Stimulated activated CD8-positive, alpha-beta memory T cell treated with anti-CD3 and anti-CD28 coated beads, Interleukin-2, amount 100 ng/mL, for 48 hours (primary cell): Measurements from ENCODE around the gene PRXL2B.
"Not testable (repeated sequence)": the region's sequence is repeated elsewhere in the genome, so short reads cannot be mapped to it uniquely, and the experiment has no call there.

ENCODE experiments used
- DNase-seq, 2 donors: peaks; one replicate each; pipeline ENCODE4 v3.0.0-alpha.2; 2020; ENCODE audit warnings: low read depth in 2 of 2

The PRXL2B gene

GRCh38 chr1:2564006-2564814, 22.4 kb upstream of the PRXL2B start:
- DNase-seq, result no peak

- DNase-seq, result no peak
These were observed 21.7 kb upstream of the PRXL2B start for GRCh38 chr1:2564815-2565374.

- no peak for DNase-seq
These were observed 20.2 kb upstream of the PRXL2B start for GRCh38 chr1:2566101-2567045.

- DNase-seq, result no peak
These were observed 19.4 kb upstream of the PRXL2B start for GRCh38 chr1:2567083-2567679.

DNA sequence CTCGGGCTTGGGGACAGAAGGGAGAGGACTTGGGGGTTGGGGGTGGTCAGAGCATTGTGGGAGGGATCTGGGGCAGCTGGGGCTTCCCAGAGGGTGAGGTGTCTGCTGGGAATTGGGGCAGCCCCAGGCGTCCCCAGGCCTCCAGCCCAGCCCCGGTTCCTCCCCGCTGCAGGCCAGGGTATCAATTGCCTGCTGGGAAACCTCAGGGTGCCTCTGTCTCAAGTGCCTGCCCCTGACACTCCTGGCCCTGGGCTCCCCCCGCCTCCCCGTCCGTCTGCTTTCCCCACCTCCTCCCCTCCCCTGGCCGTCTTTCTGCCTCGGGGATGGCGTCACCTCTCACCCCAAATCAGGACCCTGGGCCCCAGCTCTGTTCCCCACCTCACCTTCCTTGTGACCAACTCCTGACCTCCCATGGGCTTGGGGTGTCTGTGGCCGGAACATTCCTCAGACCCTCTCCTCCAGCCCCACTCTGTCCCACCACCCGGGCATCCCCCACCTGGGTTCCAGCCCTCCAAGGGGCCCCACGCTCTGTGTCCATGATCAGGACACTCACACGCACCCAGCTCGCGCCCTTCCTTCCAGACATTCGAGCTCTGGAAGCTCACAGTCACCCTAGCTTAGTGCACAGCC, 18.3 kb upstream of the PRXL2B start:
- DNase-seq, result not testable (repeated sequence)

GRCh38 chr1:2569060-2569459, 17.5 kb upstream of the PRXL2B start:
- no peak for DNase-seq

- DNase-seq, result not testable (repeated sequence)
These were observed 16.9 kb upstream of the PRXL2B start for GRCh38 chr1:2569703-2570102.

- DNase-seq, result no peak
These were observed 16.2 kb upstream of the PRXL2B start for GRCh38 chr1:2570332-2570731.

- no peak for DNase-seq
These were observed 15.2 kb upstream of the PRXL2B start for GRCh38 chr1:2571348-2571747.

- DNase-seq, result no peak
These were observed 13.2 kb upstream of the PRXL2B start for GRCh38 chr1:2573250-2573920.

GRCh38 chr1:2574350-2574749, 12.2 kb upstream of the PRXL2B start:
- DNase-seq, result no peak

DNA sequence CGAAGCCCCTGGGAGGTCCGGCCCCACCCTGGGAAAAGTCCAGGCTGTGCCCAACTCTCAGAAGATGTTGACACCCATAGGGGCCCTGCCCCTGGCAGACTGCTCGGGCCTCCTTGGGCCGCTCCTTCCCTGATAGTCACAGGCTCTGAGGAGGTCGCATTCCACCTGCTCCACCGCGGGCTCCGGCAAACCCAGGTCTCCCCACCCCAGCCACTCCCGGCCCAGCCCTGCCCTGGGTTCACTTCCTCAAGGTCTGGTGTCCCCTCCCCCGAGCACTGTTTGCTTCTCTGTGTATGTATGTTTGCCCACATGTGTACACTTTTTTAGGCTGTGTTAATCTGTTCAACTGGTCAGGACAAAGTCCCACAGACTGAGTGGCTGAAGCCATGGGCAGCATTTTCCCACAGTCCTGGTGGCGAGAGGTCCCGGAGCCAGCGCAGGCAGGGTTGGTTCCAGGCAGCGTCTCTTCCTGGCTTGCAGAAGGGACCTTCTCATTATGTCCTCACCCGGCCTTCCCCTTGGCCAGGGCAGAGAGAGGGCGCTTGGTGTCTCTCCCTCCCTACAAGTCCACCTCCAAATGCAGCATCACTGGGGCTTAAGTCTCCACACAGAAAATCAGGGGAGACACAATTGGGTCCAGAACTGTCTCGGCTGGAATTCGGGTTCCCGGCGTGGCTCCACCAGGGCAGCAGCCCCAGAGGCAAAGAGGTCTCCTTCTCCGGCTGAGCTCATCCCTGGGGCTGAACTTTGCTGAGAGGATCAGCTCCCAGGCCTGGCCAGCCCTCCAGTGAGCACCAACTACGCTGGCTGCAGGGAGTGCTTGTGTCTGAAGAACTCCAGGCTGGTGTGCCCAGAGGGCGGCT, 10.5 kb upstream of the PRXL2B start:
- no peak for DNase-seq

- DNase-seq, result peak in 1 of 2 donors; percentile 21
These were observed 9.0 kb upstream of the PRXL2B start for GRCh38 chr1:2577565-2578075.

- DNase-seq, result no peak
These were observed 7.8 kb upstream of the PRXL2B start for GRCh38 chr1:2578758-2579118.

DNA sequence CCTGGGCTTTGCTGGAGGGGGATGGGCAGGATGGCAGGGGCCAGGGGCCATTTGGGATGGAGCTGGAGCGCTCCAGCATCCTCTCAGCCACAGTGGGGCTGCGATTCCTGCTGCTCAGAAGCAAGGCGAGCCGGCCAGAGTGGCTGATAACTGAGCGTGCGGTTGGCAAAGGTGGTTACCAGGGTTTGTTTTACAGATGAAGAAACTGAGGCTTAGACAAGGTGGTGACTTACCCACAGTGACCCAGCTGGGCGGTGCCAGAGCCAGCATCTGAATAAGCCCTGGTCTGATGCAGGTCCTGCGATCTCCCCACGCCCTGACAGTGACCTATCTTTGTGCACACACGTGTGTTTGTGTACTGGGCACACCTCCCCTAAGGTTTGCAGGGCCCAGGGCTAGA, 5.9 kb upstream of the PRXL2B start:
- DNase-seq, result no peak

DNA sequence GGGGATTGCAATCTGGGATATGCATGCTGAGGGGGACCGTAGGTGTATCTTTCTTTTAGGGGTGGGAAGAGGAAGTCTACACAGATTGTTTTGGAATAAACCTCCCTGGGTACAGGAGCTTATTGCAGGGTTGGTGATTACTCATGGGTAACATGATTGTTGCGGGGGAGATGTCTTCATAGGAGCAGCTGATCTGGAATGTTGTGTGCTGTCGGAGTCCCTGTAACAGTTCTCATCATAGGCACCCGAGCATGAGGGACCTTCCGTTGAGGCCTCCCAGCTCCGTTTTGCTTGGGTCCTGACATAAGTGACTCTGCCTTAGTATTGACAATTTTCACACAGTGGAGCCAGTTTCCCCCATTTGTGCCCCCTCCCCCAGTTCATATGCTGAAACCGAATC, 4.2 kb upstream of the PRXL2B start:
- DNase-seq, result no peak

GRCh38 chr1:2583331-2583791, 3.2 kb upstream of the PRXL2B start:
- DNase-seq, result no peak

DNA sequence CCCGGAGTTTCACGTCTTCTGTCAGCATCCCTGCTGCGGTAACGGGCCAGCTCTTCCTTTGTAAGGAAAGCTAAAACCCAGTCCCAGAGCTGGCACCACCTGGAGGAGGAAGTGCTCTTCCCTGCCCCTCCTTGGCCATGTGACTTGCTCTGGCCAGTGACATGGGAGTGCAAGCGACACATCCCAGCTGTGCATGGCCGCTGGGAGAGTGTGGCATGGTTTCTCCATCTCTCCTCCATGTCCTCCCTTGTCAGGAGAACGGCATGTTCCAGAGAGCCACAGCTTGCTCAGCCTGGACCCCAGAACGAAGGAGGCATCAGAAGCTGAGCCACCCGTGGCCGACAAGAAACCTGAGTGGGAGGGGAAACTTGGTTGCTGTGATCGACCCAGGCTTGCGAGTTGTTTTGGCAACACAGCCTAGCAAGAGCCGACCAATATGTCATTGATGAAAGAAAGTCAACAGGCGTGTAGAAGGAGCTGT, 2.7 kb upstream of the PRXL2B start:
- DNase-seq, result no peak

DNA sequence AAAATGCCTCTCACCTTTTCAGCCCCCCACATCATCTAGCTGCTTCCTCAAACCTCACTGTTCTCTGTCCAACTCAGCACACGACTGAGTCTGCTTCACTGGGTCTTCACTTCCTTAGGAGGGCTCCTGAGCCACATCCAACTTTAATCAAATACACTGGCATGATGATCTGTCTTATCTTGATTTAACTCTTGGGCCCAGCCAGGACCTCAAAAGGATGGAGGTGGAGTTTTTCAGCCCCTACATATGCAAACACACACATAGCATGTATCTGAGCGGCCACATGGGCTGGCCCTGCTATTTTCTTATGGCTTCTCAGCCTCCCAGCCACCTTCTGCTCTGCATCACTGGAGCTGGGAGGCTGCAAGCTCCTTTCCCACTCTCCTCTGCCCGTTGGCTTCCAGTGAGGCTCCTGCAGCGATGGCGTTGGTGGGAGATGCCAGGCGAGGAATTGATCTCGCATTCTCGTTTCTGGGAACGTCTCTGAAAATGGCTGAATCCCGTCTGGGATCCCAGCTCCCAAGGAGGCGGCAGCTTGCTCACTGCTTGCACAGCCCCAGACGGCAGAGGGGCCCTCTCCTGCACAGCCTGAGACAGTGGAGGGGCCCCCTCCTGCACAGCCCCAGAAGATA, 1.8 kb upstream of the PRXL2B start:
- no peak for DNase-seq
